ENCODE results near the gene ESYT3. TPM values are rescaled to one million over a fixed set of nuclear protein-coding genes. Genes with fewer than 3 reads are reported as not detected.

The ESYT3 gene
- total and polyA plus RNA-seq, 2 of the 8 experiments (the other 6 are each of a cell fraction or from before 2014, with no cell fraction given), result 4.4 to 7.3 TPM

- 95% methylated on average over 11 of the region's 13 CpGs; no CpG with 5 or more reads in 1 of the 2 experiments for WGBS, 2 experiments (ENCODE audit: extremely low coverage in 1 of 2, insufficient coverage in 1 of 2, insufficient read length in 1 of 2, insufficient replicate concordance in 2 of 2, low coverage in 1 of 2, low lambda C conversion rate in 2 of 2, missing lambda C conversion rate in 1 of 2)
- Histone ChIP-seq H3K9ac (replicated peaks in 1 of 4; ENCODE audit: extremely low read depth in 1 of 4, low read depth in 3 of 4, low read length in 3 of 4) (no peak overlapping the region), H3K23ac (ENCODE audit: insufficient read length) (no peak overlapping the region), H2AK5ac (ENCODE audit: low read depth, low read length) (no peak overlapping the region), H3K23me2 (ENCODE audit: low read depth, low read length) (no peaks in the 10 kb centered on the region; the same call in 1 of the 2 replicates), H3K36me3 (ENCODE audit: control insufficient read depth in 2 of 4, insufficient read depth in 4 of 4, low read length in 3 of 4) (no peaks in the 10 kb centered on the region; a peak in 1 of 8 replicates), H3K56ac (replicated peaks; ENCODE audit: insufficient read length, low read depth, low read length) (no peak overlapping the region), H2AFZ (ENCODE audit: low read length) (no peak overlapping the region), H3K18ac (ENCODE audit: extremely low read depth, low read length) (no peak overlapping the region), H3K4ac (replicated peaks; ENCODE audit: insufficient read length, low read depth, low read length) (no peak overlapping the region), H4K20me1 (replicated peaks in 1 of 2; ENCODE audit: control insufficient read depth in 1 of 2, insufficient read depth in 2 of 2, low read length in 2 of 2) (peaks cover 0 to 6% of the 10 kb centered on the region in 2 experiments), H3K4me2 (ENCODE audit: insufficient read depth in 1 of 2, low read depth in 2 of 2, low read length in 2 of 2) (no peak overlapping the region), H3K27me3 (replicated peaks in 1 of 4; ENCODE audit: control insufficient read depth in 3 of 4, extremely low read depth in 1 of 4, insufficient read depth in 3 of 4, low read length in 3 of 4) (no peaks in the 10 kb centered on the region), H4K8ac (ENCODE audit: extremely low read depth, insufficient read depth, low read length) (no peak overlapping the region), H2BK5ac (ENCODE audit: low read depth, low read length) (no peak overlapping the region), H3K4me1 (replicated peaks in 1 of 4; ENCODE audit: control insufficient read depth in 3 of 4, insufficient read depth in 4 of 4, low read length in 3 of 4) (0 out of 7 replicates have a peak, but pooled peaks cover 0 to 3% (median 0%) of the 10 kb centered on the region in 4 experiments), H3K14ac (ENCODE audit: insufficient read length) (no peak overlapping the region), H3K9me3 (ENCODE audit: insufficient read depth in 2 of 2, low read depth in 1 of 2, low read length in 1 of 2) (peaks cover 0 to 3% of the 10 kb centered on the region in 2 experiments; a peak in 2 of 4 replicates), H2BK20ac (ENCODE audit: low read length) (no peak overlapping the region), H3K79me1 (ENCODE audit: low read depth, low read length) (no peaks in the 10 kb centered on the region), H2BK15ac (ENCODE audit: low read length) (no peak overlapping the region), H4K91ac (replicated peaks; ENCODE audit: insufficient read length, low read length) (no peak overlapping the region), H2BK120ac (replicated peaks; ENCODE audit: low read depth, low read length) (no peak overlapping the region), H3K4me3 (ENCODE audit: extremely low read depth in 1 of 4, insufficient read depth in 2 of 4, low read depth in 3 of 4, low read length in 4 of 4) (no peak overlapping the region), H3K27ac (ENCODE audit: low read depth, low read length) (no peak overlapping the region), H2BK12ac (ENCODE audit: low read depth, low read length) (no peak overlapping the region), H3K79me2 (ENCODE audit: control insufficient read depth in 1 of 2, insufficient read depth in 2 of 2, low read length in 2 of 2) (no peaks in the 10 kb centered on the region), H4K5ac (ENCODE audit: insufficient read length, low read depth, low read length) (no peak overlapping the region)
- TF ChIP-seq TEAD4 (IDR thresholded peaks at IDR 0.05; ENCODE audit: low read depth, low read length) (no peak), HDAC6 (IDR thresholded peaks at IDR 0.05; ENCODE audit: low read depth, low read length) (no peak), TAF7 (optimal IDR thresholded peaks at IDR 0.05; ENCODE audit: borderline replicate concordance, low read depth, low read length) (no peak), CTBP2 (IDR thresholded peaks at IDR 0.05; ENCODE audit: borderline replicate concordance, insufficient read depth, insufficient read length, low read length) (no peak), SRF (IDR thresholded peaks at IDR 0.05; ENCODE audit: low read depth, low read length) (no peak), ATF2 (IDR thresholded peaks at IDR 0.05; ENCODE audit: low read length) (no peak), CEBPB (IDR thresholded peaks at IDR 0.05; ENCODE audit: low read depth, low read length) (no peak), CHD1 (IDR thresholded peaks at IDR 0.05; ENCODE audit: low read depth, low read length) (no peak), FOSL1 (IDR thresholded peaks at IDR 0.05; ENCODE audit: insufficient read depth, low read depth, low read length) (no peak), TCF12 (IDR thresholded peaks at IDR 0.05; ENCODE audit: low read depth, low read length) (no peak), POU5F1 (IDR thresholded peaks at IDR 0.05; ENCODE audit: low read depth, low read length) (no peak)
- DNase-seq (ENCODE audit: low read depth in 1 of 2, low spot score in 2 of 2) (no peak), FAIRE-seq (no peak)
- POLR2A ChIA-PET (ENCODE audit: partially characterized antibody), result no interaction called here
- CTCF ChIA-PET (ENCODE audit: partially characterized antibody), result interaction anchor here (1.0 to 1.5 kb wide), 7 partner anchors 22 to 504 kb away, joined by 3 to 7 read pairs (median 3); no protein-coding TSS in a partner anchor
Measured at GRCh38 chr3:138456961-138457862, 22.8 kb downstream of the ESYT3 start.

Measured in H1 (cell line).